PC-9 (cell line): ENCODE measurements around the gene STXBP5.

Experiments
- EZH2 ChIP-seq: fragments of 200-600 bp; sonication (generic); IDR thresholded peaks from 2 replicates; pipeline ENCODE4 v1.8.0; 2017; ENCODE audit warnings: antibody characterized with exemption, low read depth
- TF ChIP-seq, protein P1 (sequence below): fragments of 200-600 bp; sonication (generic); conservative IDR thresholded peaks from 2 replicates; pipeline ENCODE4 v1.6.1; 2017; ENCODE audit warnings: mixed run types, antibody characterized with exemption, mild to moderate bottlenecking, moderate library complexity

DNA sequence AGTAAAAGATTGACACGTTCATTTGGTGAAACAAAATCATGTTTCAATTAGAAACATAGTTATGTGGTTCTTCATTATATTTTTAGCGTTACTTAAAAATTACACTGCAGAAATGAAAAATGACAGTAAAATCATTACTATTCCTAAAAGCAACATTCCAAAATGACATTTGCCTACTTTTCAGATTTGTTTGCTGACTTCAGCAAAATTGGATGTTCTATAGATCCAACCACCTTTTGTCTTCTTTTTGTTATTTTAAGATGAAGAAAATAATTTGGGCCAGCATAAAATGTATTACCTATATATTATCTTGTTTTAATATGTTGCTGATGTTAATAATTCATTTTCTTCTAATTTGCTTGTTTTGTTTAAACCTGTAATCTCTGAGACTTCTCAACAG lies 30.5 kb downstream of the STXBP5 start:
- TF ChIP-seq, protein P1, sequence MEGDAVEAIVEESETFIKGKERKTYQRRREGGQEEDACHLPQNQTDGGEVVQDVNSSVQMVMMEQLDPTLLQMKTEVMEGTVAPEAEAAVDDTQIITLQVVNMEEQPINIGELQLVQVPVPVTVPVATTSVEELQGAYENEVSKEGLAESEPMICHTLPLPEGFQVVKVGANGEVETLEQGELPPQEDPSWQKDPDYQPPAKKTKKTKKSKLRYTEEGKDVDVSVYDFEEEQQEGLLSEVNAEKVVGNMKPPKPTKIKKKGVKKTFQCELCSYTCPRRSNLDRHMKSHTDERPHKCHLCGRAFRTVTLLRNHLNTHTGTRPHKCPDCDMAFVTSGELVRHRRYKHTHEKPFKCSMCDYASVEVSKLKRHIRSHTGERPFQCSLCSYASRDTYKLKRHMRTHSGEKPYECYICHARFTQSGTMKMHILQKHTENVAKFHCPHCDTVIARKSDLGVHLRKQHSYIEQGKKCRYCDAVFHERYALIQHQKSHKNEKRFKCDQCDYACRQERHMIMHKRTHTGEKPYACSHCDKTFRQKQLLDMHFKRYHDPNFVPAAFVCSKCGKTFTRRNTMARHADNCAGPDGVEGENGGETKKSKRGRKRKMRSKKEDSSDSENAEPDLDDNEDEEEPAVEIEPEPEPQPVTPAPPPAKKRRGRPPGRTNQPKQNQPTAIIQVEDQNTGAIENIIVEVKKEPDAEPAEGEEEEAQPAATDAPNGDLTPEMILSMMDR = no peak
- no peak for TF ChIP-seq EZH2
